COR-L47 (cell line): ENCODE data around the gene CLIC3.

ENCODE experiments used
- DNase-seq: peaks from one replicate; lab custom pipeline; 2025; lab: John Stamatoyannopoulos, UW

Gene CLIC3

DNA sequence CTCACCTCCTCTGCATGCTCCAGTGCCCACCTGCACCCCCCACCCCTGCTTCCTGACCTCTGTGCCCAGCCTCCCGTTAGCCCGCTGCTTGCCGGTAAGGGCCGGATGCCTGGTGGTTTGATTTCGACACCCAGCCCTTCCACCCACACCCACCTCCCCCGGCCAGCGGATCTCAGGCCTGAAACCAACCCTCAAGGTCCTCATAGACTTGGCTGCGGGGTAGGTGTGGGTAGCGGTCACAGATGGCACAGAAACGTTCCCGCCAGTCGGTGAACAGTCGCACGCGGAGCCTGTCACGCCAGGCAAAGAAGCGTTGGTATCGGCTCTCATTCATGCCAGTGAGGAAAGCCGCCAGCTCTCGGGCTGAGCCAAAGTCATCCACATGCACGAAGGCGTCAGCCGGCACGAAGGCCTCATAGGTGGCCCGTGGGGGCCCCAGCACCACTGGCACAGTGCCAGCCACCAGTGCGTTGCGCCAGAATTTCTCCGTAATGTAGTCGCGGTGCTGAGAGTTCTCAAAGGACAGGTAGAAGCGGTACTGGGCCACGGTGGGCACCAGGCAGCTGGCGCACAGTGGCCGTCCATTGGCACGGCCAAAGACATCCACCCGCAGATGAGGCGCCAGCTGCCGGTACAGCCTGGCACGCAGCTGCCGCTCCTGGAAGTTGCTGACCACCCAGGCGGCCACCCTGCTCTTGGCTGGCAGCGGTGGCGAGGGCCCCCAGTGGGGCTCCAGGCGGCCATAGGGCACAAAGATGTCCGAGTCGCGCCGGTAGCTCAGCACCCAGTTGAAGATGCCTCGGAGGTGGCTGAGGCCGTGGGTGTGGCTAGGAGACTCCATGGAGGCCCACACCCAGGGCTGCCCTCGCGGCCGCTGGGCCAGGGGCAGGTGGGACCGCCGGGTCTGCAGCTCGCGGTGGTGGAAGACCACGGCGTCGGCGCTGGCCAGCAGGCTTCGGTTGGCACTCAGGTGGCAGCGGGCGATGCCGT is 34.5 kb upstream of the CLIC3 start:
- no peak for DNase-seq

DNA sequence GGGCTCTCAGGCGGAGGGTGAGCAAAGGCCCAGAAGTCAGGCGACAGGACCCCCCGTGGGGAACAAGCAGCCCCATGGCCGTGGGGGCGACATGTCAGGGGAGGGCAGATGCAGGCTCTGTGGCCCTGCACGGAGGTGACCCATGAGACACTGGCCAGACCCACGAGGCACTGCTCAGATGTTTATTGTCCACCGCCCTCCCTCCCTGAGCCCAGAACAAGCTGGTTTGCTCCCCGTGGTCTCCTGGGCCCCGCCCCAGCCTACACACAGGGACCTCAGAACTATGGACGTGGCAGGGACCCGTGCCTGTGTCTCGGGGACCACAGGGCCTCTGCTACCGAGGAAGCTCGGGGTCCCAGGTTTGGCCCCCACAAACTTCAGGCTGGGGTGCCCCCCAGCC is 33.6 kb upstream of the CLIC3 start:
- no peak for DNase-seq

DNA sequence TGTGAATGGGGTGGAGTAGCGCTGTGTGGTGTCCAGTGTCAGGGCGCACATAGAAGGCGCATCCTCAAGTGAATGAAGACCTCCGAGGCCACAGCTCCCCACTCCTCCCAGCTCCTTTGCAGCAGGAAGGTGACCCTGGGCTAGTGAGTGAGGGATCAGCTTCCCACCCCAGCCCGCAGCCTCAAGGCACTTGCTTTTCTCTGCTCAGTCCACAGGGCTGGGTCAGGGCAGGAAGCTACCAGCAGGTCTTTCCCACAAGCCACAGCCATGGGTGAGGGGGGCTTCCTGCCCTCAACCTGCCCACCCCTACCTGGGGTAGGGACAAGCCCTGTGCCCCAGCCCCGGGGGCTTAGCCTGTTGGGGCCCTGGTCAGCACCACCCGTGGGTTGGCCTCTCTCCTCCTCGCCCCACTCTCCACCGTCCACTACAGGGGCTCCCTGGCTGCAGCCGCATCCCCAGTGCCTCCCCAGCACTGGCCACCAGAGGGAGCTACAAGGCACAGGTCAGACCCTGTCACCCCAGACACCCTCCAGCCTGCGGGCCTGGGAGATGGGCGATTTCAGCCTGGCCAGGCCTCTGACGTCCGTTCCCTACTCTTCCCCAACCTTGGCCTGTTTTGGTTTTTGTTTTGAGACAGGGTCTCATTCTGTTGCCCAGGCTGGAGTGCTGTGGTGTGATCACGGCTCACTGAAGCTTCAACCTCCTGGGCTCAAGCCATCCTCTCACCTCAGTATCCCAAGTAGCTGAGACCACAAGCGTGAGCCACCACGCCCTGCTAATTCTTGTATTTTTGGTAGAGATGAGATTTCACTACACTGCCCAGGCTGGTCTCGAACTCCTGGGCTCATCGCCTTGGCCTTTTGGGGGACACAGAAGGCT is 32.9 kb upstream of the CLIC3 start:
- DNase-seq: peak; percentile 22

- peak; percentile 44 for DNase-seq
These were observed 32.1 kb upstream of the CLIC3 start for GRCh38 chr9:137028263-137029057.

DNA sequence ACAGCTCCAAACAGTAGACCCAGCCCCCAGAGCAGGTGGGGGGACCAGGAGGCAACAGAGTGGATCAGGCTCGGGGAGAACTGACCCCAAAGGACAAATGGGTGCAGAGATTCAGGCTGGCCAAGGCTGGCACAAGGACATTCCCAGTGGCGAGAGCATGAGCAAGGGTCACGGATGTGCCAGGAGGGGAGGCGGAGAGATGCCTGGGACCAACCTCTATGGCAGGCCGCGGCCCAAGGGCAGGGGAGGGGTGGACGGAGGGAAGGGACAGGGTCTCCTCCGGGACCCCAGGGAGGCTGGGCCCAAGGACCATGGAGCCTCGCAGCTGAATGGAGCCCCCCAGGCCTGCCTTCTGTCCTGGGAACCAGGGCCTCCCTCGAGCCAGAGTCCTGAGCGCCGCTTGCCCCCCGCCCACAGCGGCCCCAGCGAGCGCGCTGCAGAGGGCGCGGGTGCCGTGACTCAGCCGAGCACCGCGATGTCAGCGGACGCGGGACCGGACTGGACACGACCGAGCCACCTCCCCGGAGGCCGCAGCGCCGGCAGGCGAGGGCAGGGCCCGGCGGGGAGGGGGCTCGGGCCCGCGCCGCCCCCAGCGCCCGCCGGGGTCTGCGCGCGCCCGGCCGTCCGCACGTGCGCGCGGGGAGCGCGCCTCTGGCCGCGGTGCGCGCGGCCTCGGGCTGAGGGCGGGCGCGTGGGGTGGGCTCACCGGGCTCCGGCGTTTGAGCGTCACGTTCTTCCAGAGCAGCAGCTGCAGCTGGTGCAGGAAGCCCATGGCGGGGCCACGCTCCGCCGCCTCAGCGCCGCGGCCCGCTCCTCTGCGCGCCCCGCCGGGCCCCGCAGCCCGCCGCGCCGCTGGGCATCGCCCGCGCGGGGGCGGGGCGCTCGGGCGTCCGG is 31.2 kb upstream of the CLIC3 start, which contains the start of gene ABCA2:
ABCA2 (minus strand) TSS at position 869 of the 894 bp plus-strand sequence; CDS start at position 772, 97 bp downstream.
- DNase-seq: no peak

- DNase-seq: no peak
These were observed 30.5 kb upstream of the CLIC3 start for GRCh38 chr9:137026828-137027227.

- DNase-seq: no peak
These were observed 30.0 kb upstream of the CLIC3 start for GRCh38 chr9:137026384-137026783.

DNA sequence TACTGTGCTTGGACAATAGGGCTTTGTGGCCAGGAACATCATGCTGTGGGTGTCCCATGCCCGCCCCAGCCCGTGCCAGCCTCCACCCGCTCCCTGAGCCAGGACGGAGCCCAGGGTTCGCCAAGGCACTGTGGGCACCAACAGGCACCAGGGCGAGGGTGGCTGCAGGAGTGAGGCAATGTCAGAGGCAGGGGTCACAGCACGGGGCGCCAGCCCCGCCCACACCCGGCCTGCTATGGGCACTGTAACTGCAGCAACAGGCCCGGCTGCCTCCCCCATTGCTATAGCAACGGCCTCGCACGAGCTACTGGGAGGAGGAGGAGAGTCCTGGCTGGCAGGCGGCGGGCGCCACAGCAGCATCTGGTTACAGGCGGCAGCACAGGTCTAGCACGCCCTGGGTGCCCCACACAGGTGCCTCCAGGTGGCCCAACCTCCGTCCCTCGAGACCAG is 29.2 kb upstream of the CLIC3 start:
- peak; percentile 89 for DNase-seq

- DNase-seq: no peak
These were observed 27.2 kb upstream of the CLIC3 start for GRCh38 chr9:137023583-137023991.

- DNase-seq: no peak
These were observed 26.8 kb upstream of the CLIC3 start for GRCh38 chr9:137023157-137023556.

DNA sequence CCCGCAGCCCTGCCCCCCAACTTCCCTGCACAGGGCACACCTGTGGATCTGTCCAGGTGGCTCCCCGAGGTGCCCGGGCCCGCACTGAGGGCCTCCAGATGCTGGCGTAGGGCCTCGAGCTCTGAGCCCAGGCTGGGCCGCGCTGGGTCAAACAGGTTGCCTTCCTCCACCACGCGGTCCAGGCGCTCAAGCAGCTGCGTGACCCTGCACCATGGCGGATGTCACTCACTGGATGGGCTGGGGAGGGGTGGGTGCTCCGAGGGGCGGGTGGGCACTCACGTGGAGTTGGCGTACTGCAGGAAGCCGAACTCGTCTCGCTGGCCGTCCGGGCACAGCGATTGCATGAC is 26.3 kb upstream of the CLIC3 start:
- DNase-seq: no peak

- peak; percentile 19 for DNase-seq
These were observed 25.8 kb upstream of the CLIC3 start for GRCh38 chr9:137021979-137022661.

GRCh38 chr9:137021568-137021978 is 25.2 kb upstream of the CLIC3 start:
- no peak for DNase-seq

DNA sequence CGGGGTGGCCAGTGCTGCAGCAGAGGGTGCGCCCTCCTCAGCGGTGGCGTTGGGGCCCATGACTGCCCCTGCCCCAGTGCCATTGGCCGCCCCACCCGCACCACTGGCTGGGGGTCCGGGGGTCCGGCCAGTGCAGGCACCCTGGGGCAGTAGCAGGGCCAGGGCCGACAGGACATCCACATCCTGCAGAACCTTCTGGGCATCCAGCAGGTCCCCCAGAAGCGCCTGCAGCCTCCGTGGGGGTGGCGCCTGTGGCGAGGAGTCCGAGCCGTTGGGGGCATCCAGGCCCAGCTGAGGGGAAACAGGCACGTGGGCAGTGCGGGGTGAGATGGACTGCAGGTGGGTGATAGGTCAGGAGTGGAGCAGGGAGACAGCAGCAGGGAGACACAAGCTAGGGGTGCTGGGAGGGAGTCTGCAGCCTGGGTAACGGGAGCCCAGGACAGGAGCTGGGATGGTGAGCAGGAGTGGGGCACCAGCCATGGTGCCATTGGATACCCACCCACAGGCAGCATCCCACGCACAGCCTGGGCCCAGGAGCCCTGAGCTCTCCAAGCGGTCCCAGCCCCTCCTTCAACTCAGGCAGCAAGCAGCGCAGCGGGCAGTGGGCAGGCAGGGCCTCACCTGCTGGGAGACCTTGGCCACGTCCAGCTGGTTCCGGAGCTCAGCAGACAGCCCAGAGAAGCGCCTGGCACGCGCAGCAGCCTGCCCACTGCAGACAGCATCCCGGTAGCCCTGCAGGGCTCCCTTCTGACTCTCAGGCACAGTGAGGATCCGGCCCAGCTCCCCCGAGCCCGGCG is 24.6 kb upstream of the CLIC3 start:
- DNase-seq: no peak

GRCh38 chr9:137019891-137020683 is 23.7 kb upstream of the CLIC3 start:
- no peak for DNase-seq

DNA sequence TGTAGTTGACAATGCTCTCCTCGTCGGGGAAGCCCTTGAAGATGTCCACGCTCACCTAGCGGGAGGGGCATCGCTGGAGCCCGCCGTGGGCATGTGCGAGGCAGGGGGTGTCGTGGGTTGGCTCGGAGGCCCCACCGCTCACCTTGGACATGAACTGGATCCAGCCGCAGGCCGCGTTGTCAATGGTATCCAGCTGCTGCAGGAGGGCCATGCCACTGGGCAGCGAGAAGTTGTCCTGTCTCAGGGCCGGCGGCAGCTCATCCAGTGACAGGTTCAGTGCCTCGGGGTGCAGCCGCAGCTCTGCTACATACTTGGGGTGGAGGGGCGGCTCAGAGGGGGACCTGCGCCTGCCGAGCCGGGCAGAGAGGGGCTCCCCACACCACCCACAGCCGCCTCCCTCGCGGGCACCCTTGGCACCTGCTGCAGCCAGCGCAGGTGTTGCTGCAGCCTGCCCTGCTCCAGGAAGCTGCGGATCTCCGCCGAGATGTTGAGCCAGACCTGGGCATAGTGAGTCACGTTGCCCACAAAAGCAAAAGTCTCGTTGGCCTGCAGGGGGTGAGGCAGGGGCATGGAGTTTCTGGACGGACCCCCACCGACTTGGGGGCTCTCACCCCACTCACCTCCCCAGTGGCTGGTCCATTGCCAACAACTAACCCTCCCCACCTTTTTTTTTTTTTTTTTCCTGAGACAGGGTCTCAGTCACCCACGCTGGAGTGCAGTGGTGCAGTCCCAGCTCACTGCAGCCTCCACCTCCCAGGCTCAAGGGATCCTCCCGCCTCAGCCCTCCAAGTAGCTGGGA is 22.6 kb upstream of the CLIC3 start:
- DNase-seq: no peak

GRCh38 chr9:137017791-137018497 is 21.6 kb upstream of the CLIC3 start:
- DNase-seq: no peak
